H9 (cell line): Measurements from ENCODE around the gene KAT6B. TPM values are rescaled to one million over a fixed set of nuclear protein-coding genes. Genes with fewer than 3 reads are reported as not detected.

Experiments
- DNase-seq: peaks from one replicate; pipeline ENCODE4 v3.0.0-alpha.2; 2017
- H2AFZ ChIP-seq: one replicate; pipeline ENCODE4 v1.6.1; 2013; ENCODE audit warnings: mild to moderate bottlenecking, low read length, control low read depth, moderate library complexity
- H2AK5ac ChIP-seq: 2 replicates; pipeline ENCODE4 v1.6.1; 2013; ENCODE audit warnings: low read length, control low read depth, mixed read lengths; ENCODE audit not compliant: insufficient read length
- H2BK120ac ChIP-seq: one replicate; pipeline ENCODE4 v1.6.1; 2013; ENCODE audit warnings: low read depth, mild to moderate bottlenecking, low read length, control low read depth, inconsistent platforms; ENCODE audit not compliant: poor library complexity, severe bottlenecking
- H2BK12ac ChIP-seq: 2 replicates; pipeline ENCODE4 v1.6.1; 2013; ENCODE audit warnings: low read length, control low read depth, mixed read lengths, low read depth; ENCODE audit not compliant: insufficient read length
- H2BK15ac ChIP-seq: 2 replicates; pipeline ENCODE4 v1.6.1; 2013; ENCODE audit warnings: low read depth, low read length, control low read depth
- H2BK20ac ChIP-seq: one replicate; pipeline ENCODE4 v1.6.1; 2013; ENCODE audit warnings: low read depth, mild to moderate bottlenecking, low read length, control low read depth, inconsistent platforms; ENCODE audit not compliant: poor library complexity, severe bottlenecking
- H2BK5ac ChIP-seq: 2 replicates; pipeline ENCODE4 v1.6.1; 2013; ENCODE audit warnings: low read length, control low read depth, mixed read lengths; ENCODE audit not compliant: insufficient read length
- H3K14ac ChIP-seq: 2 replicates; pipeline ENCODE4 v1.6.1; 2013; ENCODE audit warnings: low read length, control low read depth; ENCODE audit not compliant: insufficient read depth
- H3K18ac ChIP-seq: 2 replicates; pipeline ENCODE4 v1.6.1; 2013; ENCODE audit warnings: low read depth, mild to moderate bottlenecking, mixed read lengths, low read length, control low read depth; ENCODE audit not compliant: insufficient read length
- H3K23ac ChIP-seq: 2 replicates; pipeline ENCODE4 v1.6.1; 2013; ENCODE audit warnings: low read length, control low read depth, mixed read lengths, low read depth; ENCODE audit not compliant: insufficient read length
- H3K23me2 ChIP-seq: 2 replicates; pipeline ENCODE4 v1.6.1; 2013; ENCODE audit warnings: low read depth, mild to moderate bottlenecking, mixed read lengths, low read length, control low read depth; ENCODE audit not compliant: insufficient read length, poor library complexity, severe bottlenecking
- H3K27ac ChIP-seq: 2 replicates; pipeline ENCODE4 v1.5.1; 2013; ENCODE audit warnings: low read length, control low read depth, mixed read lengths, low read depth; ENCODE audit not compliant: insufficient read length
- H3K27me3 ChIP-seq: 2 replicates; pipeline ENCODE4 v1.6.1; 2013; ENCODE audit warnings: low read length, control low read depth, inconsistent platforms; ENCODE audit not compliant: insufficient read depth
- H3K4ac ChIP-seq: 2 replicates; pipeline ENCODE4 v1.6.1; 2013; ENCODE audit warnings: low read depth, mild to moderate bottlenecking, control low read depth, inconsistent platforms, low read length, moderate library complexity
- H3K4me1 ChIP-seq: 2 replicates; pipeline ENCODE4 v1.6.1; 2013; ENCODE audit warnings: low read length, control low read depth, inconsistent platforms; ENCODE audit not compliant: insufficient read depth
- H3K4me2 ChIP-seq: 2 replicates; pipeline ENCODE4 v1.6.1; 2013; ENCODE audit warnings: low read length, control low read depth, mixed read lengths; ENCODE audit not compliant: insufficient read length, insufficient read depth
- H3K56ac ChIP-seq: 2 replicates; pipeline ENCODE4 v1.6.1; 2013; ENCODE audit warnings: low read depth, mild to moderate bottlenecking, mixed read lengths, low read length, control low read depth; ENCODE audit not compliant: insufficient read length
- H3K79me1 ChIP-seq: 2 replicates; pipeline ENCODE4 v1.6.1; 2013; ENCODE audit warnings: low read depth, mild to moderate bottlenecking, moderate library complexity, low read length, control low read depth, inconsistent platforms; ENCODE audit not compliant: insufficient read depth, poor library complexity, severe bottlenecking
- H3K79me2 ChIP-seq: 2 replicates; pipeline ENCODE4 v1.6.1; 2013; ENCODE audit warnings: low read length, control low read depth, inconsistent platforms; ENCODE audit not compliant: insufficient read depth
- H3K9ac ChIP-seq: 2 replicates; pipeline ENCODE4 v1.6.1; 2013; ENCODE audit warnings: low read length, control low read depth, mixed read lengths; ENCODE audit not compliant: insufficient read length; ENCODE audit errors: extremely low read depth
- H3K9me3 ChIP-seq: one replicate; pipeline ENCODE4 v1.6.1; 2013; ENCODE audit warnings: low read depth, low read length, inconsistent platforms; ENCODE audit not compliant: control insufficient read depth
- H3T11ph ChIP-seq: one replicate; pipeline ENCODE4 v1.6.1; 2013; ENCODE audit warnings: mild to moderate bottlenecking, low read length, control low read depth, inconsistent platforms
- H4K20me1 ChIP-seq: one replicate; pipeline ENCODE4 v1.6.1; 2013; ENCODE audit not compliant: control insufficient read depth, insufficient read length, insufficient read depth
- H4K5ac ChIP-seq: 2 replicates; pipeline ENCODE4 v1.6.1; 2013; ENCODE audit warnings: low read depth, mild to moderate bottlenecking, mixed read lengths, low read length, control low read depth; ENCODE audit not compliant: insufficient read length
- H4K8ac ChIP-seq: replicated peaks from 2 replicates; pipeline ENCODE4 v1.6.1; 2013; ENCODE audit warnings: low read length, control low read depth, mixed read lengths, low read depth; ENCODE audit not compliant: insufficient read length
- H4K91ac ChIP-seq: 2 replicates; pipeline ENCODE4 v1.6.1; 2013; ENCODE audit warnings: low read depth, mild to moderate bottlenecking, moderate library complexity, mixed read lengths, low read length, control low read depth; ENCODE audit not compliant: insufficient read length
- H3K27ac Mint-ChIP-seq, 3 experiments: 2 replicates in 2 of 3; 3 replicates in 1 of 3; pipeline ENCODE4 v1.8.0; 2020 to 2021; ENCODE audit warnings: mixed read lengths in 3 of 3, mild to moderate bottlenecking in 1 of 3, moderate library complexity in 1 of 3
- H3K27me3 Mint-ChIP-seq: 2 replicates; pipeline ENCODE4 v1.8.0; 2021; ENCODE audit warnings: low read depth, mild to moderate bottlenecking, moderate library complexity, mixed read lengths
- H3K36me3 Mint-ChIP-seq, 3 experiments: 2 replicates in 2 of 3; 3 replicates in 1 of 3; pipeline ENCODE4 v1.8.0; 2020 to 2021; ENCODE audit warnings: low read depth in 3 of 3, mixed read lengths in 3 of 3; ENCODE audit not compliant: insufficient read depth in 1 of 3
- H3K4me1 Mint-ChIP-seq, 2 experiments: 2 replicates each; pipeline ENCODE4 v1.8.0; 2020; ENCODE audit warnings: mixed read lengths in 2 of 2
- H3K4me3 Mint-ChIP-seq, 2 experiments: 2 replicates in 1 of 2; 3 replicates in 1 of 2; pipeline ENCODE4 v1.8.0; 2020 to 2021; ENCODE audit warnings: mild to moderate bottlenecking in 2 of 2, mixed read lengths in 2 of 2, moderate library complexity in 1 of 2
- H3K9me3 Mint-ChIP-seq, 2 experiments: 2 replicates in 1 of 2; 3 replicates in 1 of 2; pipeline ENCODE4 v1.8.0; 2020; ENCODE audit warnings: mild to moderate bottlenecking in 2 of 2, mixed read lengths in 2 of 2, moderate library complexity in 1 of 2
- CTCF ChIP-seq: fragments of 200-600 bp; sonication (generic); conservative IDR thresholded peaks from 3 replicates; pipeline ENCODE4 v1.8.0; 2021; ENCODE audit warnings: antibody characterized with exemption, mild to moderate bottlenecking
- whole genome bisulfite sequencing: extraction: QIAGEN DNeasy Blood & Tissue Kit; methylation state at CpG from one replicate; pipeline ENCODE4 v1.1.7; 2013; ENCODE audit warnings: missing lambda C conversion rate, low lambda C conversion rate, mixed read lengths; ENCODE audit not compliant: insufficient read length; ENCODE audit errors: extremely low coverage; 5-methylcytosine and 5-hydroxymethylcytosine counted together
- total RNA-seq: library from RNA; stranded (reverse); gene quantifications from 2 replicates; pipeline ENCODE4 v1.2.1, GENCODE V29; 2021

KAT6B gene
- total RNA-seq, 1 experiment from 2014 or later, result 34.2 TPM

GRCh38 chr10:75002351-75002725 lies 175.9 kb downstream of the KAT6B start:
- TF ChIP-seq CTCF, result no peak
- Histone ChIP-seq H2BK20ac (no peak overlapping the region), H3K9me3 (no peaks in the 10 kb centered on the region), H3K9ac (no peak overlapping the region), H3K27ac (no peak overlapping the region), H3K79me1 (no peaks in the 10 kb centered on the region), H2BK120ac (no peak overlapping the region), H3K23ac (no peak overlapping the region), H4K91ac (no peak overlapping the region), H2BK5ac (no peak overlapping the region), H4K20me1 (no peaks in the 10 kb centered on the region), H3K23me2 (no peaks in the 10 kb centered on the region), H3K4ac (no peak overlapping the region), H3K27me3 (no peaks in the 10 kb centered on the region), H3K79me2 (no peaks in the 10 kb centered on the region), H3T11ph (no peak overlapping the region), H3K4me1 (no peaks in the 10 kb centered on the region), H4K5ac (no peak overlapping the region), H2AK5ac (no peak overlapping the region), H3K56ac (no peak overlapping the region), H3K14ac (no peak overlapping the region), H3K4me2 (no peak overlapping the region), H2BK12ac (no peak overlapping the region), H2AFZ (no peak overlapping the region), H4K8ac (no peak overlapping the region), H3K18ac (no peak overlapping the region), H2BK15ac (no peak overlapping the region)
- no peaks in the 10 kb centered on the region for H3K27me3 Mint-ChIP-seq
- no peaks in the 10 kb centered on the region for H3K9me3 Mint-ChIP-seq
- peaks cover 0 to 7% (median 1%) of the 10 kb centered on the region in 3 experiments; a peak in 2 of 7 replicates for H3K36me3 Mint-ChIP-seq
- H3K4me1 Mint-ChIP-seq, result no peaks in the 10 kb centered on the region
- H3K27ac Mint-ChIP-seq, result no peak overlapping the region
- no peak overlapping the region for H3K4me3 Mint-ChIP-seq
- WGBS, result no CpG with 5 or more reads among the region's 3 CpGs
- no peak for DNase-seq
